Right renal pelvis (tissue), 4 donors: ENCODE data around the gene VPS36. TPM values are rescaled to one million over a fixed set of nuclear protein-coding genes. Genes with fewer than 3 reads are reported as not detected.
"Not testable (repeated sequence)": the region's sequence is repeated elsewhere in the genome, so short reads cannot be mapped to it uniquely, and the experiment has no call there.

ENCODE experiments used
- DNase-seq, 4 donors: peaks; one replicate each; pipeline ENCODE4 v3.0.0-alpha.2; 2013; ENCODE audit warnings: low read depth in 4 of 4, low spot score in 3 of 4, missing footprints in 1 of 4
- polyA plus RNA-seq, 4 donors: library from polyadenylated mRNA; unstranded; fragments of 120-200 nt; gene quantifications; one replicate each; pipeline ENCODE4 v1.2.1, GENCODE V29; 2013; ENCODE audit not compliant: insufficient read length in 4 of 4

The VPS36 gene
- polyA plus RNA-seq, 4 donors: 43.7 to 58.1 (median 53.5) TPM

GRCh38 chr13:52383366-52383765 lies 67.1 kb downstream of the VPS36 start:
- no peak for DNase-seq

GRCh38 chr13:52378312-52378711 lies 72.1 kb downstream of the VPS36 start:
- no peak for DNase-seq

DNA sequence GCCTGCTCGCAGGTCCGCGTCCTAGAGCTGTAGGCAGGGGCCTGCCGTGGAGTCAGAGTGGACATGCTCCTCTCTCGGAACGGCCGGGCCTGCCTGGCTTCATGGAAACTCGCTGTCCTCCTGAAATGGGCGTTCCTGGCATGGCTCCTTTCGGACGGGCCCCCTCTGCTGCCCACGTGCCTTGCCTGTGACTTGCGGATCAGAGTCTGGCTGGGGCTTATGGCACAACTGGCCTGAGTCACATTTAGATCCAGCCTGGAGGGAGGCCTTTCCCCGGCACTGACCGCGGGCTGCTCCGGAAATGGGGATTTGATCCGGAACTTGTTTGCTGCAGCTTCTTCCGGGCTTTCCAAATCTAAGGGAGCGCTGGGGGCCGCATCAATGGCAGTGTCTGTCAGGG lies 72.5 kb downstream of the VPS36 start:
- DNase-seq: no peak

- no peak for DNase-seq
Measured at GRCh38 chr13:52374873-52375411, 75.5 kb downstream of the VPS36 start.

DNA sequence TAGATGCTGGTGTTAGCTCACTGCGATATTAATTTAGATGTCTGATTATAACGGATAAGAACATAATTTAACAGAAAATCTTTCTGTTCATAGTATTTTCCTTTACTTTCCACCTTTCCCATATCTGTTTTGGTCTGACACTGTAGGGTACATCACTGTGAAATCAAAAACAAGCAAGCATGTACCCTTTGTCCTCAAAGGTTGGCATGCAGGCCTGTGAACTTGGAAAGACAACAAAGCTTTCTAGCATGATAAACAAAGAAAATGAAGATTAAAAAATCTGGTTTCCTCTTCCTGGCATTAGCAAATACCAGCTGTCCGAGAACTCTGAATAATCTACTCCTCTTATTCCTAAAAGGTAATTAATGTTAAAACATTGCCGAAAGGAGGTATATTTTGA lies 76.0 kb downstream of the VPS36 start:
- no peak for DNase-seq

DNA sequence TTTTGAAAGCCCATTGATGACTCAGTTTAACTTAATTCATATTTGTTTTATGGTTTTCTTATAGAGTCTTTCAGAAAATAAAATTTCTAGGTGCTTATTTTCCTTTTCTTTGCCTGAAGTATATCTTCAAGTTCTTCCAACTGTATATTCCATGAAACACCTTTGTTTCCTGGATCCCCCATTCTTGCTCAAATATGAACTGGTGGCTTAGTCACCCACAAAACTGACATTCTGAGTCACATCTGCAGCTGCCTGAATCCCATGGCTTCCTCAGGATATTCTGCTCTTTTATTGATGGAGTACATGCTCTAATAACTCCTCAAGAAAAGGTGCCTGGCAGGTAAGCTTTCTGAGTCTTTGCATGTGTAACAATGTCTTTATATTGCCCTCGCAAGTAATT lies 77.2 kb downstream of the VPS36 start:
- DNase-seq: not testable (repeated sequence)

DNA sequence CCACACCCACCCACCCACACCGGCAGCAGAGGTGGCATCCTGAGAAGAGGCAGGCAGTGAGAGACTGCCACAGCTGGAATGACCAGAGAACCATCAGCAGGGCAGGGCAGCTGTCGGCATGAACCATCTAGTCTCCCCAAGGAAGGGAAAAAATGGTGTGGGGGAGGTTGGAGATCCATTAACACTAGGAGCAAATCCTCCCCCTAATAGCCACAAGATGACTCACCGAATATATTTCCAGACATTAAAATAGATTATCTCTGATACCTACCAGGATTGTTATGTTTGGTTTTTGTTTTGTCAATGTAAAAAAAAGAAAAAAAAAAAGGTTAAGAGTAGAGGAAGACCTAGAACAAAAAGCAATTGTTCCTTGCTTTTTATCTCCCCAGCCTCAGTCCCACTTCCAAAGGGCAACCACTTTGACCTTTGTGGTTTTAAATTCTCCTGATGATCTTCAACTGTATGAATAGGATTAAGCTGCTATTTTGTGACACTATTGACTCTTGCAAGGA lies 78.6 kb downstream of the VPS36 start:
- no peak for DNase-seq

GRCh38 chr13:52366291-52366690 lies 84.1 kb downstream of the VPS36 start:
- DNase-seq: no peak

Other genes with a start within 250 kb of the VPS36 start
- 1 to 10 TPM; 7.0 to 8.8 (median 7.3) TPM for gene THSD1, start 44.5 kb downstream of the VPS36 start, polyA plus RNA-seq
- 10 to 100 TPM; 44.1 to 70.7 (median 60.7) TPM for gene CKAP2, start 4.8 kb upstream of the VPS36 start, polyA plus RNA-seq
- 10 to 100 TPM; 20.2 to 21.9 (median 20.9) TPM for gene HNRNPA1L2, start 191.8 kb upstream of the VPS36 start, polyA plus RNA-seq
- gene SUGT1, start 202.2 kb upstream of the VPS36 start, polyA plus RNA-seq: 10 to 100 TPM; 53.4 to 58.6 (median 56.4) TPM